GM21526 (cell line): Measurements from ENCODE around the gene RHOXF2.
A peak's percentile ranks its signal among the peaks of the same experiment; 100 is the strongest.
"Not testable (repeated sequence)": the region's sequence is repeated elsewhere in the genome, so short reads cannot be mapped to it uniquely, and the experiment has no call there.

Experiments used
- ATAC-seq: cut with Tn5 transposase; IDR thresholded peaks from one replicate; pipeline ENCODE4 v1.9.1; 2021; ENCODE audit warnings: moderate library complexity; ENCODE audit not compliant: unreplicated experiment, low FRiP score

RHOXF2 gene

GRCh38 chrX:120196626-120197283 lies 38.3 kb downstream of the RHOXF2 start:
- ATAC-seq, result not testable (repeated sequence)

- ATAC-seq, result no peak
Observed at GRCh38 chrX:120200851-120201250, 42.4 kb downstream of the RHOXF2 start.

DNA sequence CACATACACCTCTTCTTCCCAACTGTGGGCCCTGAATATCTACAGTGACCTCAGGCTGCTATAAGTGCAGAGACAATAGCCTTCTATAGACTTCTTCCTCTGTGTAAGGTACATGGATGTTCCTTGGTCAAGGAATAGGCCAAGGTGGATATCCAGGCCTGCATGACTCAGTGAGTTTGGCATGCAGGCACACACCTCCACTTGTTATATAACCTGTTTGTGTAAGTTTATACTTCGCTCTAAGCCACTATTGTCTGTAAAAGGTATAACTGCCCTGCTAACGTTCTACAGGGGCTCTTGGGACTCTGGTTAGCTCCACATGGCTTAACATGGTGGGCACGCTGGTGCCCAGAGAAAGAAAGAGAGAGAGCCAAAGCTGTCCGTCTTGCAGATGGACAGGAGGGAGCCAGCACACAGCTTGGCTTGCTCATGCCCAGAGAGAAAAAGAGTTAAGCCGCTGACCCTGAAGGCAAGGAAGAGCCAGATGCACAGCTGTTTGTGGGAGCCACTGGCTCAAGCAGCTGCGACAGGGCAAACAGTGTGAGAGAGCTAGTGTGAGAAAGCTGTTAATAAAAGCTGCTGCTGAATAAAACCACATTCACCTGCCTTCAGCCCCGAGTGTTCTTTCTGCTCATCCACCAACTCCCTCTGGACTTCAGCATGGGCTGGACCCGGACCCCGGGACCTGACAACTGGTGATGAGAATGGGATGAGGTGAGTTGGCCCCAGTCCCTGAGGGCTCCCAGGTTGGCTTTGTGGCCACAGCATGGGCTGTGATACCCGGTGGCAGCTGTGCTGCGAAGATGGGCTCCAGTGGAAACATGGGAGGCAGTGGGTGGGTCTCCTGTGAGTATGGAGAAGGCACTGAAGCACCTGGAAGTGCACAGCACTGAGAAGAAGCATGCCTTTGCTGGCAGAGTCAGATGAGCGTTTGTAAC lies 47.7 kb downstream of the RHOXF2 start:
- no peak for ATAC-seq

GRCh38 chrX:120207009-120207605 lies 48.7 kb downstream of the RHOXF2 start:
- no peak for ATAC-seq

DNA sequence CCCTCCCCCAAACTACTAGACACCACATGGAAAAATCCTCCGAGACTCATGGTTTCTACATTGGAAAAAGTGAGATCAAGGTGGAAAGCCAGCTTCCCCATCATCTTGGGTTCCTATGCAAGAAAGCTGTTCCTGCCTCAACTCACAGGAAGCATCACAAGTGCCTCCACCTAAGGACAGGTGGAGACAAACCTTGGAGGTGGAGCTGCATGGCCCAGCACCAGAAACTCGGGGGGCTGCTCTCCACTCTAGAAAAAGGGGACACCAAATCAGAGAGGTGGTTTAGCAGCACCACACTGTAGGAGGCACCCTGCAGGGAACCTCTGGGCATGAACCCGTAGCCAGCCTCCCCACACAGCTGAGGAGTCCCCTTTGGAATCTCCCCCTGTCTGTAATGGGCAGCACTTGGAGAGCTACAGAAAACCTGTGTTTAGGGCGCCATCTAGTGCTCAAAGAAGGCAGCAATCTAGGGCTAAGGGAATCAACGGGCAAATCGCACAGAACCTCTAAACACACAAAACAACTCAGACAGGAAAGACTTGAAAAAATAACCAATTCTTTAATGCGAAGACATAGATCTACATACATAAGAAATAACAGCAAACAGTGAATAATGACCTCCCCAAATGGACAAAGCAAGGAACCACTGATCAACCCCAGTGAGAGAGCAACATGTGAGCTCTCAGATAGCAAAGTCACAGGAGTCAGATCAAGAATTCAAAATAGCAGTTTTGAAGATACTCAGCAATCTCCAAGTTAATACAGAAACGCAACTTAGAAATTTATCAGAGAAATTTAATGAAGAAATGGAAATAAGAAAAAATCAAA lies 55.2 kb downstream of the RHOXF2 start:
- ATAC-seq, result peak; percentile 78
